BJ (cell line): ENCODE results near the gene DGUOK. TPM values are rescaled to one million over a fixed set of nuclear protein-coding genes. Genes with fewer than 3 reads are reported as not detected.
"Not testable (repeated sequence)": the region's sequence is repeated elsewhere in the genome, so short reads cannot be mapped to it uniquely, and the experiment has no call there.

Experiments used
- CTCF ChIA-PET: fragments of 350-600 bp; formaldehyde crosslinking; extraction: SDS; loops from one replicate; lab custom pipeline; 2021; ENCODE audit warnings: antibody characterized with exemption, inconsistent platforms; lab: Yijun Ruan, JAX
- POLR2A ChIA-PET: fragments of 300-600 bp; sonication (Branson Sonifier 250); formaldehyde crosslinking; extraction: SDS; loops from one replicate; lab custom pipeline; 2021; ENCODE audit warnings: antibody characterized with exemption; lab: Charles Lee
- DNase-seq: peaks from one replicate; pipeline ENCODE4 v3.0.0-alpha.2; 2011; ENCODE audit warnings: low read depth
- H3K27me3 ChIP-seq: 2 replicates; pipeline ENCODE4 v1.6.0; 2011; ENCODE audit warnings: low read length; ENCODE audit not compliant: control insufficient read depth, insufficient read depth
- H3K36me3 ChIP-seq: 2 replicates; pipeline ENCODE4 v1.5.1; 2011; ENCODE audit warnings: low read length; ENCODE audit not compliant: control insufficient read depth, insufficient read depth
- H3K4me3 ChIP-seq: 2 replicates; pipeline ENCODE4 v1.5.1; 2011; ENCODE audit warnings: low read depth, mild to moderate bottlenecking, control low read depth, low read length
- CTCF ChIP-seq: IDR thresholded peaks from 2 replicates; pipeline ENCODE4 v1.5.1; 2011; ENCODE audit warnings: low read depth, mild to moderate bottlenecking, control low read depth, inconsistent platforms, low read length, moderate library complexity; ENCODE audit not compliant: insufficient read depth
- polyA plus RNA-seq: library from polyadenylated mRNA; depleted of rRNA; stranded (reverse); fragments of >200 nt; gene quantifications from 2 replicates; pipeline ENCODE4 v1.2.3, GENCODE V29; 2011

The DGUOK gene
- polyA plus RNA-seq, 1 experiment, result 79.8 TPM

GRCh38 chr2:73902284-73902683, 24.4 kb upstream of the DGUOK start:
- no peak for TF ChIP-seq CTCF
- no peak for DNase-seq
- Histone ChIP-seq H3K27me3 (peaks cover 23% of the 10 kb centered on the region), H3K36me3 (no peaks in the 10 kb centered on the region), H3K4me3 (no peak overlapping the region)
- CTCF ChIA-PET, result interaction anchor here (1.0 kb wide), 1 partner anchor 31 kb away, joined by 3 read pairs; no protein-coding TSS in a partner anchor
- POLR2A ChIA-PET, result no interaction called here

- ChIA-PET POLR2A (no interaction called here), CTCF (interaction anchor here (1.0 kb wide), 1 partner anchor 32 kb away, joined by 3 read pairs; no protein-coding TSS in a partner anchor)
- no peak for DNase-seq
- Histone ChIP-seq H3K27me3 (peaks cover 18% of the 10 kb centered on the region), H3K36me3 (no peaks in the 10 kb centered on the region), H3K4me3 (no peak overlapping the region)
- no peak for TF ChIP-seq CTCF
Measured at GRCh38 chr2:73903313-73903712, 23.4 kb upstream of the DGUOK start.

DNA sequence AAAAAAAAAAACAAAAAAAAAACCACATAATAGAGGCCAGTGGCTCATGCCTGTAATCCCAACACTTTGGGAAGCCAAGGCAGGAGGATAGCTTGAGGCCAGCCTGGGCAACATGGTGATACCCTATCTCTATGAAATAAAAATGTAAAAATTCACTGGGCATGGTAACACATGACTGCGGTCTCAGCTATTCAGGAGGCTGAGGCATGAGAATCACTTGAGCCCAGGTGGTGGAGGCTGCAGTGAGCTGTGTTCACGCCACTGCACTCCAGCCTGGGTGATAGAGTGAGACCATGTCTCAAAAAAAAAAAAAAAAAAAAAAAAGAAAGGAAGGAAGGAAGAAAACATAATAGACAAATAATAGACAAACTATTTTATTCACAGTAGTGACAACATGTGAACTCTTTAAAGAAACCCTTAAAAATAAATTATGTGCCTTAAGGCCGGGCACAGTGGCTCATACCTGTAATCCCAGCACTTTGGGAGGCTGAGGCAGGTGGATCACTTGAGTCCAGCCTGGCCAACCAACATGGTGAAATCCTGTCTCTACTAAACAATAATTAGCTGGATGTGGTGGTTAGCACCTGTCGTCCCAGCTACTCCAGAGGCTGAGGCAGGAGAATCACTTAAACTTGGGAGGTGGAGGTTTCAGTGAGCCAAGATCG, 22.6 kb upstream of the DGUOK start:
- H3K4me3 ChIP-seq, DNase-seq, CTCF ChIA-PET, POLR2A ChIA-PET, H3K36me3 ChIP-seq: not testable (repeated sequence)
- H3K27me3 ChIP-seq, result peaks cover 19% of the 10 kb centered on the region

- Histone ChIP-seq H3K36me3 (no peaks in the 10 kb centered on the region), H3K4me3 (no peak overlapping the region), H3K27me3 (peaks cover 16% of the 10 kb centered on the region)
- ChIA-PET CTCF (interaction anchor here (0.6 to 0.7 kb wide), 2 partner anchors 8 to 371 kb away, joined by 3 read pairs; no protein-coding TSS in a partner anchor), POLR2A (no interaction called here)
- DNase-seq, result no peak
- TF ChIP-seq CTCF, result no peak
Measured at GRCh38 chr2:73904952-73905351, 21.7 kb upstream of the DGUOK start.

- H3K36me3 ChIP-seq, result no peaks in the 10 kb centered on the region
- POLR2A ChIA-PET, result no interaction called here
Measured at GRCh38 chr2:73906847-73907505, 19.7 kb upstream of the DGUOK start.

More at GRCh38 chr2:73906847-73907505, 19.7 kb upstream of the DGUOK start:
- no peak for TF ChIP-seq CTCF
- DNase-seq, result no peak
- Histone ChIP-seq H3K4me3 (no peak overlapping the region), H3K27me3 (peaks cover 10% of the 10 kb centered on the region)
- CTCF ChIA-PET, result interaction anchor here (0.6 kb wide), 1 partner anchor 115 kb away, joined by 3 read pairs; no protein-coding TSS in a partner anchor
